Ramos (cell line): ENCODE results near the gene RAD50.
"Not testable (repeated sequence)": the region's sequence is repeated elsewhere in the genome, so short reads cannot be mapped to it uniquely, and the experiment has no call there.

ENCODE experiments used
- in situ Hi-C: fragments of 300-500 bp; cut with MboI; formaldehyde crosslinking; loops from one replicate; pipeline ENCODE4 v1.14.3; 2022; ENCODE audit warnings: low sequenced_read_pairs; ENCODE audit not compliant: unreplicated experiment

Gene RAD50

GRCh38 chr5:132622608-132623007 is 65.8 kb downstream of the RAD50 start:
- in situ Hi-C loops: no loop called here

DNA sequence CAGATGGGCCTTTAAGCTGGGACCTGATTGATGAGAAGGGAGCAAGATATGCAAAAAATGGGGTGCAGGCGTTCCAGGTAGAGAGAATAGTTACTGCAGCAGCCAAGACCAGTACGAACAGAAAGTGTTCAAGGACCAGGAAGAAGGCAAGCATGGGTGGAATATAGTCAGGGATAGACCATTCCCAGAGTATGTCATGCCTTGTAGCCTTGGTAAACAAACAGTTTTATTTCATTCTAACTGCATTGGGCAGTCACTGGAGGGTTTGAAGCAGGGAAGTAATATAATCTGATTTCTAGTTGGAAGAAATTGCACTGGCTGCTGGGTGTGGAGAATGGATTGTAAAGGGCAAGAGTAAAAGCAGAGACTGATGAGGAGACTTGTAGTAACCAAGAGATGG is 70.7 kb downstream of the RAD50 start:
- in situ Hi-C loops: no loop called here

- in situ Hi-C loops: no loop called here
Observed at GRCh38 chr5:132628814-132629213, 72.0 kb downstream of the RAD50 start.

DNA sequence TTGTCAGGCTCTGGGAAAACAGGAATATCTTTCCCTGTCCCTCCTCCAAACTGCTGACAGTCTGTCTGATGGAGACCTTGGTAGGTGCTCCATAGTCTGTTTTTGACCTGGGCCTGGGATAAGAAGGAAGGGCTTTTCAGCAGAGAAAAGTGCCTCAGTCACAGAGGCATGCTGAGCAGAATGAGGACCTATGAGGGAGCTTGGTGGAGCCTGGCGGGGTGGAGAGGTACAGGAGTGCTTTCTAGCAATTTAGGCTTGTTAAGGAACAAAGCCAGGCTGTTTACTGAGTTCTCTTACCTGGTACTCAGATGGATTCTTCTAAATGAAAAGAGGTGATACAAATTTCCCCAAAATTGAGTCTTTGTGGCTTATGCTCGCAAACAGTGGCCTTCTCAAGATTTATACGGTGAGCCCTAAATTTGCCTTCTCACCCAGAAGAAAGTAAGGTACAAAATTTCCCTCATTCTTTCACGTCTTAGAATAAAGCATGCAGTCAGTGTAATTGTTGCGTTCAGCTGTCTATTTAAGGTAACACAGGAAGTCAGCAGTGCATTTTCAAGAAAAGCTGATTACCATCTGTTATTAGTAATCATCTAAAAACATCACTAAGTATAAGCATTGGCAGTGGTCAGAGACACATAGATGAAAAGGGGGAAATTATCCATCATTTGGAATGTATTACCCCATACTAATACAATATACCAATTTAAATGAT is 72.6 kb downstream of the RAD50 start:
- in situ Hi-C loops: no loop called here

GRCh38 chr5:132633587-132633986 is 76.8 kb downstream of the RAD50 start:
- in situ Hi-C loops: not testable (repeated sequence)

DNA sequence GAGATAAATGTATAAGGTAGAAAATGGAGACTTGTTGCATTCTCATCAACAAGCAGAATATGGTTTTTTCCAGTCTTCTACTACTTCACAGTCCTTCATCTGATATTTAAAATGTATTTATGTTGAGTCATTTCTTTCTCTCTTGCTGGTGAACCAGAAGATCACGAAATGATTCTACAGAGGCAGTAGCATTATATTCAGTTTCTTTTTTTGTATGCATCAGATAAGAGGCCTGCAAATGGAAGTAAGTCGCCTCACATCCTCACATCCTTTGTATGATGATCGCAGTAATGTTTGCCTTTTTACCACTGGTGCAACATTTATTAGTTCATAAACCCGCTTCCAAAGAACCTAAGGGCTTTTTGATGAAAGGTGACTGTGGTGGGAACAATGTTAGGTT is 79.1 kb downstream of the RAD50 start:
- in situ Hi-C loops: no loop called here

DNA sequence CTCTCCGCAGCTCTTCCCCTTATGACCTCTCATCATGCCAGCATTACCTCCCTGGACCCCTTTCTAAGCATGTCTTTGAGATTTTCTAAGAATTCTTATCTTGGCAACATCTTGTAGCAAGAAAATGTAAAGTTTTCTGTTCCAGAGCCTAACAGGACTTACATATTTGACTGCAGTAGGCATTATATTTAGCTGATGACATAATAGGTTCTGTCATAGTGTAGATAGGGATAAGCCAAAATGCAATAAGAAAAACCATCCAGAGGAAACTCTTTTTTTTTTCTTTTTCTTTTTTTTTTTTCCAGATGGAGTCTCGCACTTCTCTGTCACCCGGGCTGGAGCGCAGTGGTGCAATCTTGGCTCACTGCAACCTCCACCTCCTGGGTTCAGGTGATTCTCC is 80.5 kb downstream of the RAD50 start:
- in situ Hi-C loops: no loop called here

GRCh38 chr5:132639706-132640130 is 82.9 kb downstream of the RAD50 start:
- in situ Hi-C loops: no loop called here

GRCh38 chr5:132640613-132641012 is 83.8 kb downstream of the RAD50 start:
- in situ Hi-C loops: no loop called here

DNA sequence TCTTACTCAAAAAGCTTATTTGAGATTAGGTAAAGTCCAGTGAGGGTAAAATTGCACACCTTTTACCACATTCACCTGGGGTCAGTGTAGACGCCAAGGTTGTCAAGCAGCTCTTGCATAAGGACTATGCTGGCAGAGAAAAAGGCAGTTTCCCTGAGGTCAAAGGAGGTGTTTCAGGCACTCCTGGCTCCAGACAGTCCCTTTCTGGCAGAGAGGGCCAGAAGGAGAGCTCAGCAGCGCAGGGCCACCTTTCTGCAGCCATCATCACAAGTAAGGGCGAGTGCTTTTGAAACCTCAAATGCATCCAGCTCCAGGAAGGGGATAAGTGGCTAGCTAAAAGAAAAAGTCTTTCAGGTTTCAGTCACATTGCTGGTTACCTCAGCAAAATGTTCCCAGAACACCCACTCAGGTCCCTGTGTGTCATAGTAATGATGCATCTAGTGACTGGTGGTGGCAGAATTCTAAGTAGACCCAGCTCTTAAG is 84.5 kb downstream of the RAD50 start:
- in situ Hi-C loops: no loop called here

- in situ Hi-C loops: no loop called here
Observed at GRCh38 chr5:132641841-132642240, 85.1 kb downstream of the RAD50 start.

DNA sequence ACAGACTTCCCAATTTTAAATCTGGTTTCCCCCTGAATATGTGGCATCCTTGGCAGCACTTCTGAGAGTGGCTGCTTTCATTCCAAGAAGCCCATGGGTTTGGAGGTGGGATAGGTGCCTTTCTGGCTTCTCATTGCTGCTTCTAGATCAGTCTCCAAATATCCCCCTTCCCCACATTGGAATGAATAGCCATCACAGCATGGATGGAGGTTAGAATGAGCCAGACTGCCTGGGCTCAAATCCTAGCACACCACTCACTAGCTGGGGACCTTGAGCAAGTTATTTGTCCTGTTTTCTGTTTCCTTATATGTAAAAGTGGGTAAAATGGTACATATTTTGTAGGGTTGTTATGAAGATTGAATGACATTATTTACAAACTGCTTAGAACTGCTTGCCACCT is 87.4 kb downstream of the RAD50 start:
- in situ Hi-C loops: no loop called here

DNA sequence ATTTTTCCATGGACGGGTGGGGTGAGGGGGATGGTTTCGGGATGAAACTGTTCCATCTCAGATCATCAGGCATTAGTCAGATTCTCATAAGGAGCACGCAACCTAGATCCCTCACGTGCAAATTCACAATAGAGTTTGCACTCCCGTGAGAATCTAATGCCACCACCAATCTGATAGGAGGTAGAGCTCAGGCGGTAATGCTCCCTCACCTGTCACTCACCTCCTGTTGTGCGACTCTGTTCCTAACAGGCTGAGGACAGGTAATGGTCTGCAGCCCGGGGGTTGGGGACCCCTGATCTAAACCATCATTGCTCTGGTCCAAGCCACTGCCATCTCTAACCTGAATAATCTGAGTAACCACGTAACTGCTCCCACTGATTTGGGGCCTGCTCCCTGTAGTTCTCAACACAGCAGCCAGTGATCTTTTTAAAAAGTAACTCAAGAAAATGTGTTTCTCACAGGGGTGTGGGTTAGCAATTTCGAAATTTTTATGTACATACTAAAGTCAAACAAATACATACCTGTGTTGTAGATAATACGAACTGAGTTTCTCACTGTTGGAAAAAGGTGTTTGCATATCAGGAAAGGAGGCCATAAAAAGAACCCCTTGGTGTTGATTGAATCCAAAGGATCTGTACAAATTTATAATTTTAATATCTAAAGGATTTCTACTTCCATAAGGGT is 89.9 kb downstream of the RAD50 start:
- in situ Hi-C loops: no loop called here

GRCh38 chr5:132647473-132647872 is 90.7 kb downstream of the RAD50 start:
- in situ Hi-C loops: no loop called here

DNA sequence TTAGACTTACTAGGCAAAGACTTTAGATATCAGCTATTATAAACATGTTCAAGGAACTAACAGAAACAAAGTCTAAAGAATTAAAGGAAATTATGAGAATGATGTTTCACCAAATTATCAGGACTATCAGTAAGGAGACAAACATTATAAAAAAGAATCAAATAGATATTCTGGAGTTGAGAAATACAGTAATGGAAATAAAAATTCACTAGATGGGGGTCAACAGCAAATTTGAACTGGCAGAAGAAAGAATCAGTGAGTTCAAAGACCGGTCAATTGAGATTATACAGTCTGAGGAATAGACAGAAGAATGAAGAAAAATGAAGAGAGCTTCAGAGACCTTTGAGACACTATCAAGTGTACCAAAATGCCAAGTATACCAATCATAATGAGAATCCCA is 91.6 kb downstream of the RAD50 start:
- in situ Hi-C loops: no loop called here

GRCh38 chr5:132651838-132652469 is 95.2 kb downstream of the RAD50 start:
- in situ Hi-C loops: loop anchor here (10.0 kb wide), 1 partner anchor 173 kb away; no protein-coding TSS in a partner anchor

DNA sequence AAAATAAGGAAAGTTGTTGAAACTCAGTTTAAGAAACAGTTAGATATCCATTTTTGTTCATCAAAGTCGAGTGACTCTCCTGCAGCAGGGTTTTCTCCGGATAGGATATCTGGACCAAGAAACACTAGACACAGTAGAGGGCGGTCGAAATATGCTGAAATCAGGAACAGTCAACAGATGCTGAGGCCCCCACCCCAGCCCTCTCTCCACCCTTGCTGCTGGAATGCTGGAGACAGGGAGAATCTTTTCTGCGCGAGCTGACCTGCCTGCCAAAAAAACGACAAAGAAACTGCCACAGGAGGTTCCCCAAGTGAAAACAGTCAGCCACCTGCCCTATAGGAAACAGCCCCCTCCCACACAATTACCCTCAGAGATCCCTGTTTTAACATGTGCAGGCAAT is 96.9 kb downstream of the RAD50 start:
- in situ Hi-C loops: loop anchor here (10.0 kb wide), 1 partner anchor 171 kb away; no protein-coding TSS in a partner anchor

- in situ Hi-C loops: loop anchor here (10.0 kb wide), 1 partner anchor 169 kb away; no protein-coding TSS in a partner anchor
Observed at GRCh38 chr5:132655821-132656773, 99.3 kb downstream of the RAD50 start.

DNA sequence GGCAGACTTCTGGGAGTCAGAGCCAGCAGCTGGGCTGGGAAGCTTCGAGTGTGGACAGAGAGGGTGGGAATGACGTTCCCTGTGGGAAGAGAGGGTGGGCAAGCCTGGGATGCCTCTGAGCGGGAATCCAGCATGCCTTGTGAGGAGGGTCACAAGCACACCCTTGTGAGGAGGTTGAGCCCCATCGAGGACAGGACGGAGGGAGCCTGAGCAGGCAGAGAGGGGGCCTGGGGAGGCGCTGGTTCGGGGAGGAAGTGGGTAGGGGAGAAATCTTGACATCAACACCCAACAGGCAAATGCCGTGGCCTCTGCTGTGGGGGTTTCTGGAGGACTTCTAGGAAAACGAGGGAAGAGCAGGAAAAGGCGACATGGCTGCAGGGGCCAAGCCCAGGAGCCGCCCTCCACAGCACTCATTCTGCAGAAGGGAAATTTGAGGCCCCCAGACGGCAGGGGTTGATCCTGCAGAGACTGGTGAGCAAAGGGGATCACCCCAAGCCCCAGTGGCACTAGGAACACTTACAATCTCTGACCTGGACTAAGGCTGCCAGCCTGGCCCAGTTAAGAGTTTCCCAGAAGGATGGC is 100.1 kb downstream of the RAD50 start:
- in situ Hi-C loops: loop anchor here (10.0 kb wide), 1 partner anchor 168 kb away; no protein-coding TSS in a partner anchor
